NCI-H460 (cell line): Measurements from ENCODE around the gene FBP2. TPM values are rescaled to one million over a fixed set of nuclear protein-coding genes. Genes with fewer than 3 reads are reported as not detected.
A peak's percentile ranks its signal among the peaks of the same experiment; 100 is the strongest.
"Not testable (repeated sequence)": the region's sequence is repeated elsewhere in the genome, so short reads cannot be mapped to it uniquely, and the experiment has no call there.

Experiments
- DNase-seq: peaks from one replicate; pipeline ENCODE4 v3.0.0-alpha.2; 2016; ENCODE audit warnings: low read depth; ENCODE audit errors: extremely low read depth
- total RNA-seq: library from RNA; depleted of rRNA; stranded (reverse); fragments of >200 nt; shearing (Covaris generic); gene quantifications from 2 replicates; pipeline ENCODE4 v1.2.3, GENCODE V29; 2014

The FBP2 gene
- total RNA-seq, 1 experiment from 2014 or later: not detected

GRCh38 chr9:94566550-94566949, 27.1 kb downstream of the FBP2 start:
- DNase-seq: no peak

GRCh38 chr9:94564279-94564678, 29.3 kb downstream of the FBP2 start:
- not testable (repeated sequence) for DNase-seq

GRCh38 chr9:94563548-94563947, 30.1 kb downstream of the FBP2 start:
- DNase-seq: no peak

GRCh38 chr9:94560237-94560636, 33.4 kb downstream of the FBP2 start:
- DNase-seq: no peak

- DNase-seq: no peak
Observed at GRCh38 chr9:94557376-94557775, 36.2 kb downstream of the FBP2 start.

GRCh38 chr9:94554439-94555331, 38.9 kb downstream of the FBP2 start, which contains the start of gene PCAT7:
Gene PCAT7, plus strand, starts transcription at chr9:94555083.
- peak; percentile 86 for DNase-seq

- no peak for DNase-seq
Observed at GRCh38 chr9:94554078-94554438, 39.6 kb downstream of the FBP2 start.

- no peak for DNase-seq
Observed at GRCh38 chr9:94553029-94553938, 40.3 kb downstream of the FBP2 start.

GRCh38 chr9:94545940-94546339, 47.7 kb downstream of the FBP2 start:
- no peak for DNase-seq

- not testable (repeated sequence) for DNase-seq
Observed at GRCh38 chr9:94544335-94544734, 49.3 kb downstream of the FBP2 start.

- no peak for DNase-seq
Observed at GRCh38 chr9:94538908-94539307, 54.7 kb downstream of the FBP2 start.

GRCh38 chr9:94534901-94535300, 58.7 kb downstream of the FBP2 start:
- DNase-seq: no peak

GRCh38 chr9:94533601-94534000, 60.0 kb downstream of the FBP2 start:
- no peak for DNase-seq

GRCh38 chr9:94533155-94533554, 60.5 kb downstream of the FBP2 start:
- DNase-seq: no peak

- DNase-seq: no peak
Observed at GRCh38 chr9:94528886-94529285, 64.7 kb downstream of the FBP2 start.

GRCh38 chr9:94526951-94527350, 66.7 kb downstream of the FBP2 start:
- no peak for DNase-seq

GRCh38 chr9:94526271-94526670, 67.4 kb downstream of the FBP2 start:
- no peak for DNase-seq

GRCh38 chr9:94525396-94526035, 68.1 kb downstream of the FBP2 start:
- no peak for DNase-seq

GRCh38 chr9:94517254-94517653, 76.4 kb downstream of the FBP2 start:
- DNase-seq: no peak

- DNase-seq: no peak
Observed at GRCh38 chr9:94514722-94515121, 78.9 kb downstream of the FBP2 start.

- DNase-seq: no peak
Observed at GRCh38 chr9:94511955-94512265, 81.7 kb downstream of the FBP2 start.
